Gastrocnemius medialis (tissue), 4 donors: ENCODE measurements around the gene LGALS4. TPM values are rescaled to one million over a fixed set of nuclear protein-coding genes. Genes with fewer than 3 reads are reported as not detected.
"Not testable (repeated sequence)": the region's sequence is repeated elsewhere in the genome, so short reads cannot be mapped to it uniquely, and the experiment has no call there.

ENCODE experiments used
- ATAC-seq, 2 donors: fragments of 150-250 bp; one replicate each; pipeline ENCODE4 v1.9.1; 2016
- DNase-seq, 2 donors: peaks; one replicate each; pipeline ENCODE4 v3.0.0-alpha.2; 2019
- H3K27ac ChIP-seq, 4 donors: fragments of 200-600 bp; sonication (generic); 1 replicate in 1 of 4; 2 replicates in 3 of 4; pipeline ENCODE4 v1.5.1; 2016 to 2018; ENCODE audit warnings: mild to moderate bottlenecking in 2 of 4, moderate library complexity in 1 of 4
- H3K27me3 ChIP-seq, 3 donors: fragments of 200-600 bp; sonication (generic) in 2 of 3; 1 replicate in 1 of 3; 2 replicates in 2 of 3; pipeline versions ENCODE4 v1.5.1 to v1.6.0; 2016 to 2019; ENCODE audit warnings: mild to moderate bottlenecking in 1 of 3, moderate library complexity in 1 of 3
- H3K36me3 ChIP-seq, 2 donors: fragments of 200-600 bp; sonication (generic) in 1 of 2; one replicate each; pipeline ENCODE4 v1.5.1; 2017 to 2018
- H3K4me1 ChIP-seq, 2 donors: fragments of 200-600 bp; sonication (generic) in 1 of 2; one replicate each; pipeline ENCODE4 v1.5.1; 2016 to 2017; ENCODE audit warnings: mild to moderate bottlenecking in 2 of 2
- H3K4me3 ChIP-seq, 4 donors: fragments of 200-600 bp; sonication (generic) in 3 of 4; 1 replicate in 1 of 4; 2 replicates in 3 of 4; pipeline ENCODE4 v1.5.1; 2016 to 2019; ENCODE audit warnings: mild to moderate bottlenecking in 2 of 4
- H3K9me3 ChIP-seq, 3 donors: fragments of 200-600 bp; sonication (generic) in 2 of 3; 1 replicate in 1 of 3; 2 replicates in 2 of 3; pipeline ENCODE4 v1.5.1; 2016 to 2019
- CTCF ChIP-seq, 5 experiments: fragments of 450-650 bp in 3 of 5; fragments of 200-600 bp in 2 of 5; sonication (generic) in 2 of 5; IDR thresholded peaks in 4 of 5; conservative IDR thresholded peaks in 1 of 5; 1 replicate in 4 of 5; 2 replicates in 1 of 5; pipeline ENCODE4 v1.5.1; 2016 to 2019; ENCODE audit warnings: antibody characterized with exemption in 5 of 5, mild to moderate bottlenecking in 3 of 5, moderate library complexity in 3 of 5
- POLR2A ChIP-seq, 2 donors: fragments of 450-650 bp; IDR thresholded peaks; one replicate each; pipeline ENCODE4 v1.6.1; 2017; ENCODE audit warnings: antibody characterized with exemption in 2 of 2, mild to moderate bottlenecking in 2 of 2, moderate library complexity in 2 of 2
- in situ Hi-C, 4 donors: fragments of 200-750 bp; cut with MboI; loops; one replicate each; pipeline versions ENCODE4 v1.15.0 to v1.8.0; 2017; ENCODE audit warnings: low sequenced_read_pairs in 4 of 4
- intact Hi-C: fragments of 100-400 bp; cut with DNase I; formaldehyde crosslinking; loops from one replicate; pipeline ENCODE4 v1.15.1; 2023; ENCODE audit warnings: low total_unique reads
- total RNA-seq, 4 donors: library from RNA; depleted of rRNA; stranded (reverse); fragments of >200 nt; gene quantifications; one replicate each; pipeline versions ENCODE4 v1.1.0 to v1.2.3, GENCODE V29; 2016

The LGALS4 gene
- total RNA-seq, 4 donors from 2014 or later, result 0.55 to 14.2 (median 1.2) TPM; not detected in 1

- no peaks in the 10 kb centered on the region for H3K36me3 ChIP-seq
- DNase-seq, result no peak
- no peak overlapping the region for H3K27ac ChIP-seq
- intact Hi-C loops (no loop called here), in situ Hi-C loops (no loop called here)
- no peak for TF ChIP-seq CTCF (IDR thresholded peaks at IDR 0.05 in 4 of 5, conservative IDR thresholded peaks at IDR 0.05 in 1 of 5)
- no peak for TF ChIP-seq POLR2A (IDR thresholded peaks at IDR 0.05)
- no peak overlapping the region for H3K4me3 ChIP-seq
- no peak for ATAC-seq
- no peaks in the 10 kb centered on the region for H3K27me3 ChIP-seq
- no peaks in the 10 kb centered on the region for H3K9me3 ChIP-seq
- no peaks in the 10 kb centered on the region for H3K4me1 ChIP-seq
Observed at GRCh38 chr19:38800577-38801347, 12.0 kb downstream of the LGALS4 start.

GRCh38 chr19:38799104-38799503 is 13.6 kb downstream of the LGALS4 start:
- no peaks in the 10 kb centered on the region for H3K9me3 ChIP-seq
- intact Hi-C loops, result no loop called here
- in situ Hi-C loops, result no loop called here
- H3K27ac ChIP-seq, result no peak overlapping the region
- H3K4me1 ChIP-seq, result no peaks in the 10 kb centered on the region
- no peaks in the 10 kb centered on the region for H3K36me3 ChIP-seq
- H3K27me3 ChIP-seq, result no peaks in the 10 kb centered on the region
- no peak for TF ChIP-seq CTCF (IDR thresholded peaks at IDR 0.05 in 4 of 5, conservative IDR thresholded peaks at IDR 0.05 in 1 of 5)
- TF ChIP-seq POLR2A (IDR thresholded peaks at IDR 0.05), result no peak
- DNase-seq (no peak), ATAC-seq (no peak)
- H3K4me3 ChIP-seq, result no peak overlapping the region

- intact Hi-C loops, H3K27me3 ChIP-seq, in situ Hi-C loops, H3K4me1 ChIP-seq, ATAC-seq, H3K27ac ChIP-seq, H3K4me3 ChIP-seq, H3K9me3 ChIP-seq, H3K36me3 ChIP-seq, DNase-seq: not testable (repeated sequence)
Observed at GRCh38 chr19:38797781-38798180, 15.0 kb downstream of the LGALS4 start.

- Histone ChIP-seq H3K9me3 (no peaks in the 10 kb centered on the region), H3K27me3 (peaks cover 0 to 5% (median 4%) of the 10 kb centered on the region in 3 donors), H3K4me3 (no peak overlapping the region), H3K36me3 (no peaks in the 10 kb centered on the region), H3K27ac (no peak overlapping the region), H3K4me1 (no peaks in the 10 kb centered on the region)
- in situ Hi-C loops, result no loop called here
- intact Hi-C loops, result no loop called here
- no peak for TF ChIP-seq POLR2A (IDR thresholded peaks at IDR 0.05)
- TF ChIP-seq CTCF (IDR thresholded peaks at IDR 0.05 in 4 of 5, conservative IDR thresholded peaks at IDR 0.05 in 1 of 5), result no peak
- ATAC-seq, result no peak
- DNase-seq, result no peak
Observed at GRCh38 chr19:38796154-38796553, 16.6 kb downstream of the LGALS4 start.

- ATAC-seq, result no peak
- TF ChIP-seq CTCF (IDR thresholded peaks at IDR 0.05 in 4 of 5, conservative IDR thresholded peaks at IDR 0.05 in 1 of 5) (no peak), POLR2A (IDR thresholded peaks at IDR 0.05) (no peak)
- intact Hi-C loops, result no loop called here
Observed at GRCh38 chr19:38795549-38795948, 17.2 kb downstream of the LGALS4 start.

More at GRCh38 chr19:38795549-38795948, 17.2 kb downstream of the LGALS4 start:
- Histone ChIP-seq H3K27ac (no peak overlapping the region), H3K4me3 (no peak overlapping the region), H3K36me3 (no peaks in the 10 kb centered on the region), H3K9me3 (no peaks in the 10 kb centered on the region), H3K4me1 (no peaks in the 10 kb centered on the region), H3K27me3 (peaks cover 0 to 5% (median 4%) of the 10 kb centered on the region in 3 donors)
- DNase-seq, result no peak
- in situ Hi-C loops, result no loop called here
